ENCODE data around the gene POLR3B.
"Not testable (repeated sequence)": the region's sequence is repeated elsewhere in the genome, so short reads cannot be mapped to it uniquely, and the experiment has no call there.

POLR3B gene

DNA sequence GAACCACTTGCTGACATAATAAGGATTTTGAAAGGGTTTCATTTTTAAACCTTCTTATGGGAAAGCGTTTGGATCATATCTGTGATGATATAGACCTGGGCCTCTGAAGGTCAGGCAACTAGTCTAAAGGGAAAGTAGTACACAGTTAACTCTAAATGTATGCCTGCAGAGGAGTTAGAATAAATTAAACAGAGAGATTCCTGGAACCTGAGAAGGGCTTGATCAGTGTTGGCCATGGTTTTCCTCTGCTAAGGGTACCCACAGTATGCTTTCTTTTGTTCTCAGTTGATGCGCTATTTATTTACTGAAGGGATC is 14.4 kb upstream of the POLR3B start:
- no peak for DNase-seq

DNA sequence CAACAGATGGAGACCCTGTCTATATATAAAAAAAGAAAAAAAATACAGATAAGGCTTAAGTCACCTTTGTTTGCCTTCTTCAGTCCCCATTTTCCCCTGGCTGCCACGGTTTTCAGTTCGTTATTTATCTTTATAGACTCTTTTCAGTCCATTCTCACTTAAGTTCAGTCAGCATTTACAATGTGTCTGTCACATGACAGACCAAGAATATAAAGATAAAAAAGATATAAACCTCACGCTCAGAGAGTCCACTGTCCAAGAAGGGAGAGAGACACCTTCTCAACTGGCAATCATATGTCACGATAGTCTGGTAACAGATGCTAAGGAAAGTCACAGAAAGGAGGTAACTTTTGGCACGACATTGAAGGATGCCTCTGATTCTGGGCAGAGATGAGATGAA is 13.4 kb upstream of the POLR3B start:
- no peak for DNase-seq

DNA sequence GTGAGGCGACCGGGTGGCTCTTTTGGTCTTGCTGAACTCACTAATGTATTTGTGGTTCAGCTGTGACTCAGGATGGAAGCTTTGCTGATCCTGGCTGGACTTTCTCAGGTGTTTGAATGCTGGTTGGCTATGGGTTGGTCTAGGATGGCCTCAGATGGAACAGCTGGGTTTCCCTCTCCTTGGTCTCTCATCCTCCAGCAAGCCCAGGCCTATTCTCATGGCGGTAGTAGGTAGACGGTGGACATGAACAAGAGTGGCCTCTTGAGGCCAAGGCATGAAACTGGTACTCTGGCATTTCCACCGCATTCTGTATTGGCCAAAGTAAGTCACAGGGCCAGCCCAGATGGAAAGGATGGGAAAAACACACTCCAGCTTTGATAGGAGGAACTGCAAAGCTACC is 11.8 kb upstream of the POLR3B start:
- DNase-seq = no peak

DNA sequence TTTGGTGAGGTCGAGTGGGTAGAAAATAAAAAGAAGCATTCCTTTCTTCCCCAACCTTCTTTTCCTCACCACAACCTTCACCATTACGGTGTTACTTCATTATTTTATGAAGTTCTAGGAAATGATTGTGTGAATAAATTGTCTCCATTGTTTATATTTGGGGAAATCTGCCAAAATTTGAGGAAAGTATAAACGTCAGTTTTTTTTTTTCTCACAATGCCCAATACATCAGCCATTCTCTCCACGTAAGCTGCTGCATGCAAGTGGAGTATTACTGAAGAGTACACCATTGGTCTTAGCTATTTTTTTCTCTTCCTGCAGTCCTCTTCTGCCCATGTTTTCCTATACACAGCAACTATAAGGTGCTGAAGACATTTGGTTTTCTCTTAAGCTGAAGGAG is 9.1 kb upstream of the POLR3B start:
- DNase-seq = no peak

DNA sequence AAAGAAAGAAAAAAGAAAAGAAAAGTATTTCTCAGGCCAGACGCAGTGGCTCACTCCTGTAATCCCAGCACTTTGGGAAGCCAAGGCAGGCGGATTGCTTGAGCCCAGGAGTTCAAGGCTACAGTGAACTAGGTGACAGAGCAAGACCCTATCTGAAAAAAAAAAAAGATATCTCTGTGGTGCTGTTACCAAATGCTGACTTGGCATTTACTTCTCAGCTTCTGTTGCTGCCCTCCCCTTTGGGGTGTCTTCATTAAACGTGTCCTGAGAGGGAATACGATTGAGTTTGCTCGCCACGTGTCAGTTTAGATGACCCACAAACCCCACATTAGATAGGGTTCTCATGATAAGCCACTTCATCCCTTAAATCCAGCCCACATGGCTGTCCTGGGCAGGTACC is 4.4 kb upstream of the POLR3B start:
- no peak for DNase-seq

DNA sequence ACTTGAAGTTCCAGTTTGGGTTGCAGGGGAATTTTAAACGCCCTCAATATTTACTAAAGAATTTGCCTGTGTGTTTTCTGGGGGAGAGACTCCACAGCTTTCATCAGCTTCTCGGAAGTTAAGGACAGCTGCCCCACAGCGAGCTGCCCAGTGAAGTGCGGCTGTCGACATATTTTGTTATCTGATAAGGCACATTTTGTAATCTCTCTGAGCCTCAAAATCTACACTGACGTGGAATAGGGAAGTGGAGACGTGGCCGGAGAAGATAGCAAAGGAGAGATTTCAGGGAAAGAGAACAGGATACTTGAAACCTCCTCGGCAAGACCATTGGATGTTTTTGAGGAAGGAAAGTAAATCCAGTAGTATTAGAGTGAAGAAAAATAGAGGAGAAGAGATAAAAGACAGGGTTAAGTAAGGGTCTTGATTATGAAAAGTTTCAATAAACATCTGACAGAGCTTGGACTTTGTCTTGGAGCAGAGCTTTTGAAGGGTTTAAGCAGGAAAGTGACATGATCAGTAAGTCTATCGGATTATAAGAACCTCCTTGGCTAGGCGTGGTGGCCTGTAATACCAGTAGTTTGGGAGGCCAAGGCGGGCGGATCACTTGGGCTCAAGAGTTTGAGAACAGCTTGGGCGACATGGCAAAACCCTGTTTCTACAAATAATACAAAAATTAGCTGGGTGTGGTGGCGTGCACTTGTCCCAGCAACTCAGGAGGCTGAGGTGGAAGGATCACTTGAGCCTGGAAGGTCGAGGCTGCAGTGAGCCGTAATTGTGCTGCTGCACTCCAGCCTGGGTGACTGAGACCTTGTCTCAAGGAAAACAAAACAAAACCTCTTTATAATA is 1.1 kb downstream of the POLR3B start:
- DNase-seq = no peak

DNA sequence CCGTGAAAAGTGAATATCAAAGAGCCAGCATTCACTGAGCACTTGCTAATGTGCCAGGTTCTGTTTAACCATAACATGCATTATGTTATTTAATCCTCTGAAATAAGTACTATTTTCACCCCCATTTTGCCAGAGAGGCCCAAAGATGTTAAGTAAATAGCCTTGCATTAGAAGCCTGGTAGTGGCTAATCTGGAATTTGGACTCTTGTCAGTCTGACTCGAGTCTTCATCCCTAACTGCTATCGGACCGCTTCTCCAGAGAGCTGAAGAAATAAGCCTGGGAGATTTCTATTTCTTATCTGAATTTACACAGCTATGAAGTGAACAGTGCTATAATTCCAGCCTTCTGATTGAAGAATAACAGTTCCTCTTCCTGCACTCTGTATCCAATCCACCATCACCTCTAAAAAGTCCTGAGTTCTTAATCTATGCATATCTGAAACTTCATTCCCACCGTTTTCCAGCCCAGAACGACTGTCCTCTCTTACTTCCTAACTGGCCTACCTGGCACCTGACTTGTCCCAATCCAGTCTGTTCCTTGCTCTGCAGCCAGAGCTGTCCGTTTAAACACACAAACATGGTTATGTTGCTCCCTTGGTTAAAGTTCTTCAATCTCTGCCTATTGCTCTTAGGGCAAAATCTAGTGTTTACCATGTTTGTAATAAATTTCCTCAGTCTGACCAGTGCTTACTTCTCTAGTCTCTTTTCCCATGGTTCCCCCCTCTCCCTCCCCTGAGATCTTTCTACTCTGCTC is 2.3 kb downstream of the POLR3B start:
- DNase-seq = no peak

DNA sequence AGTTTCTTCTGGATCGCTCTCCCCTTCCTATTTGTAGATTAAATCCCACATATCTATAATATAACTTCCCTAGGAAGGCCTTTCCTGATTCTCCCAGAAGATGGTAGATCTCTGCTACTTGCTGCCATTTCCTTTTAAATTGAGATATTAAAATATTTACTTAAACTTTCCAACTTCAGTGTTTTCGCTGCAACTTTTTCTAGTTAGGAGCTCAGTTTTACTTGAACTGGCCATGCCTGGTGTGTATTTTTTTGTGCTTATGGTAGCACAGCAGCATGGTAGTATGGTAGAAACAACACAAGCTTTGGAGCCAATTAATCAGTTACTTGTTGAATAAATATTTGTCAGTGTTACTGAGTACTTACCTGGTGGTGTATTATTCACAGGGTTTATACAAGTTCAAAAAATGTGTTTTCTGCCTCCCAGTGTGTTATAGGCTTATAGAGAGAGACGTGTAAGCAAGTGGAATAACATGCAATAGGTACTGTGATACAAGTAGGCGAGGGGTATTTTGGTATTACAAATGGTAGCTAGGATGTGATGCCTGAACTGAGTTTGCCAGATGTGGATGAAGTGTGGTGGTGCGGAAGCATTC is 2.9 kb downstream of the POLR3B start:
- no peak for DNase-seq

DNA sequence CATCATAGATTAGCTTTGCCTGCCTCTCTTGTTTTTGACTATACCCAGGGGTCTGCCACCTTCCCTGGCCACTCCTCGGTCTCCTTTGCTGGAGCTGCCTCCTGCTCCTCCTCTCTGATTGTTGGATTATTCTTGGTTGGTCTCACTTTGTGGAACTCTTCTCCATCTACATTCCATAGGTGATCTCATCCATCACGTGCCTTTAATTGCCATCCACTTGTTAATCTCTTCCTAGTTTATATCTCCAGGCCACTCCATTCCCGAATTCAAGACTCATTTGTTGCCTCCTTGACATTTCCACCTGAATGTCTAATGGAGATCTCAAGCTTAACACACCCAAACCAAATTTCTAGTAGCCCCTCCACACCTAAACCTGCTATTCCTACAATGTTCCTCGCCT is 5.4 kb downstream of the POLR3B start:
- DNase-seq = no peak

DNA sequence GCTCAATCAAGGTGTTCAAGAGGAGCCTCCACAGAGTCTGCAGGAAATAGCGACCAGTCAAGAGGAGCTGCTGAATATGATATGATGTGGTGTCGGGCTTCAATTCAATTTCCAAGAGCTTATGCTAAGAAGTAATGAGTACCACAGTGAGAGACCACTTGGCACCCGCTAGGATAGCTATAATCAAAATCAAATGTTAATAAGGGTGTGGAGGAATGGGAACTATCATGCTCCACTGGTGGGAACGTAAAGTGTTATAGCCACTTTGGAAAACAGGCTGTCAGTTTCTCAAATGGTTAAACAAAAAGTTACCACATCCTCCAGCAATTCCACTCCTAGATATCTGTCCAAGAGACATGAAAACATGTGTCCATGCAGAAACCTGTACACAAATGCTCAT is 6.7 kb downstream of the POLR3B start:
- no peak for DNase-seq

DNA sequence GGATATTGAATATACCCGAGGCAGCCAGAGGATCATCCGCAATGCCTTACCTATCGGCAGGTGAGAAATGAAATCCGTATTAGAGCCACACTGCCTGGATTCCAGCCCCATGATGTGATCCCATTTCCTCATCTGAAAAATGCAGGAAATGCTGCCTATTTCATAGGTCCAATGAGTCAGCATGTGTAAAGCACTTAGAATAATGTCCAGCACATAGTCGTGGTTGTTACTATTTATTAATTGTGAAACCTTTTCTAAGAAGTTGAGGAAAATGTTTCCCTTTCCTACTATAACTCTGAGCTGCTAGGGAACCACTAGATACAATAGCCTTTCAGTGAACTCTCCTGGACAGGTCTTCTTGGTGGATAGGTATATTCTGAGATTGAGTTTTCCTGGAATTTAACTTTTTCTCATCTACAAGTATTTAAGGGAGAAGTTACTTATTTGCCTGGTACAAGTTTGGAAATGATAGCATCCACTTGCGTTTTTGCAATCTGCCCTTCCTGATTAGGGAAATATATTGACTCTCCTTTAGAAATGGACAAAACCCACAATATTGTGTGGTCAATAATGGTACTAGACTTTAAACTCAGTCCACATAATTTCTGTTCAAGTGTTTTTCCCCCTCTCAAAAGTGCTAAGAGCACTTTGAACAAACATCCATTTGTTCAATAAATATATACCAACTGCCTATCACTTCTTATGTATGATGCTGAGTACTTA is 12.2 kb downstream of the POLR3B start:
- no peak for DNase-seq

DNA sequence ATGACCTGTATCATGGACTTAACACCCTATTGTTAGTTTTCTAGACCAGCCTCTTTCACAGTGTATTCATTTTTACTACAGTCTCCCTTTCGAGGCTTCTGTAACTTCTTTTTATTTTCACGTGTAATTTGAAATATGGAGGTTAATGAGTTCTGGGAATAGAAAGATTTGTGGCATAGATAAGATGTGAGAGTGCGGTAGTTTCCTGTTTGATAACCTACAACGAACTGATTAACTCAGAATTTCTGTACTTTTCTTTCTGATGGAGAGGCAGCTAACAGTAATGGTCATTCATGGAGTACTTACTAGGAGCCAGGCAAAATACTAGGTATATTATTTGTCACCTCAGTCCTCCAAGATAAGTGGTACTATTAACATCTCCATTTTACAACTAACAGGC is 21.2 kb downstream of the POLR3B start:
- no peak for DNase-seq

DNA sequence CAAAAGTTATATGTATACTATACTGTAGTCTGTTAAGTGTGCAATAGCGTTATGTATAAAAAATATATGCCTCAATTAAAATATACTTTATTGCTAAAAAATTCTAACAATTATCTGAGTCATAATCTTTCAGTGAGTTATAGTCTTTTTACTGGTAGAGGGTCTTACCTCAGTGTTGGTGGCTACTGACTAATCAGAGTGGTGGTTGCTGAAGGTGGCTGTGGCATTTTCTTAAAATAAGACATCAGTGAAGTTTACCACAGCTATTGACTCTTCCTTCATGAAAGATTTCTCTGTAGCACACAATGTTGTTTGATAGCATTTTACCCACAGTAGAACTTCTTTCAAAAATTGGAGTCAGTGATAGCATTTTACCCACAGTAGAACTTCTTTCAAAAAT is 23.4 kb downstream of the POLR3B start:
- no peak for DNase-seq

DNA sequence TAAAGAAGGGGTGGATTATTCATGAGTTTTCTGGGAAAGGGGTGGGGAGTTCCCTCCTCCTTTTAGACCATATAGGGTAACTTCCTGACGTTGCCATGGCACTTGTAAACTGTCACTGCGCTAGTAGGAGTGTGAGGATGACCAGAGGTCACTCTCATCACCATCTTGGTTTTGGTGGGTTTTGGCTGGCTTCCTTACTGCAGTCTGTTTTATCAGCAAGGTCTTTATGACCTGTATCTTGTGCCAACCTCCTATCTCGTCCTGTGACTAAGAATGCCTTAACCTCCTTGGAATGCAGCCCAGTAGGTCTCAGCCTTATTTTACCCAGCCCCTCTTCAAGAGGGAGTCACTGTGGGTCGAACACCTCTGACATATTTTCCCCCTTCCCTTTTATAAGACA is 24.3 kb downstream of the POLR3B start:
- not testable (repeated sequence) for DNase-seq

DNA sequence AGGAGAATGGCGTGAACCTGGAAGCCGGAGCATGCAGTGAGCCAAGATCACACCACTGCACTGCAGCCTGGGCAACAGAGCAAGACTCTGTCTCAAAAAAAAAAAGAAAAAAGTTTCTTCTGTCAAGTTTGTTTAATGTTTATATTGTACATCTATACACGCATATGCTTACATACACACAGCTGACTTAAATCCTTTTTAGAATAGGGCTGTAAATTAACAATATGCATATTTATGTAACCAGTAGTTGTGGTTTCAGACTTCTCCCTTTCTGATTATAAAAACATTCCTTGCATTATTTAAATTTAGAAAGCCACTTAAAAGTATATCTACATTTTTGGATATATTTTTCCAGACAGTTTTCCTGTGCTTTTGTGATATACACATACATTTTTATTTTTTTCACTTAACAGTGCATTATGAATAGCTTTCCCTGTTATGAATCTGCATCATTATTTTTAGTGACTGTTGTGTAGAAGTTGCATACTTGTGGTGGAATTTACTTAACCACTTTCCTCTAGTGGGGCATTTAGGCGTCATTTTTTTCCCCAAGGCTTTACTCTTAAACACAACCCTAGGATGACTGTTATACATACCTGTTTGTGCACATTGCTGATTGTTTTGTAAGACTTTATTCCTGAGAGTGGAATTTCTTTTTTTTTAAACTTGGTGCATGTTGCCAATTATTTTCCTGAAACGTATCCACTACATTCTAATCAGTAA is 29.4 kb downstream of the POLR3B start:
- DNase-seq = no peak

DNA sequence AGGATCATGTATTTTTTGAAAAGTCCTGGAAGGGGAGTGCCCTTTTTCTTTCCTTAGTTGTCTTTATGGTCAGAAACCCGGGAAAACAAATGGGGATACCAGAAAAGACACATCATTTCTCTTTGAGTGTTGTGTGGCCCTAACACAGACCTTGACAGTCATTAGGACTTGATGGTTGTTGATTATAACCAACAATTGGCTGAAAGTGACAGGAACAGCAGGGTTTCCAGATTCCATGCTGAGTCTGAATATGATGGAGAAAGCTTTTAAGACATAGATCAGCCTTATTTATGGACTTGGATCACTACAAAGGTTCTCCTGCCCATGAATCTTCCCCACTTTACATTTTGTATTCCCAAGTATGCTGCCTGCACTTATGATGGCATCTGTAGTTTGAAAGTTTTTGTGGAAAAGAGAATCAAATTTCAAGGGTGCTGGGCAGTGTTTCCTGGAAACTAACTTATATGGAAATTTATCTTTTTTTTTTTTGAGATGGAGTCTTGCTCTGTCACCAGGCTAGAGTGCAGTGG is 30.4 kb downstream of the POLR3B start:
- DNase-seq = no peak

DNA sequence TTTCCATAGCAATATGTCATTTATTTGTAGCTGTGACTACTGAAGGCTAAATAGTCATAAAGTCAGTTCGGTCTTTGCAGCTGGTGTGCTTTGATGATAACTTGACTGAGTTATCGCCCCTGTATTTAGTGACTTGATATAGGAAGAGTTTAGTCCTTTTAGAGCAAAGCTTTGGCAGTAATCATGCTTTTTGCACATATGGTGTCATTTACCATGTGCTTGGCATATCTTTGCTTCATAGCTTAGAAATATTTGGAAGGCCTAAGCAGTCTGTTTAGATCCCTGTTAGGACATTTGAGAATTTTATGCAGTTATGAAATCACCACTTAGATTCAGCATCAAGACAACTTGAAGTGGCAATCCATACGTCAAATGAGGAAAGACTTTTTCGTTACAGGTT is 31.6 kb downstream of the POLR3B start:
- DNase-seq = no peak

DNA sequence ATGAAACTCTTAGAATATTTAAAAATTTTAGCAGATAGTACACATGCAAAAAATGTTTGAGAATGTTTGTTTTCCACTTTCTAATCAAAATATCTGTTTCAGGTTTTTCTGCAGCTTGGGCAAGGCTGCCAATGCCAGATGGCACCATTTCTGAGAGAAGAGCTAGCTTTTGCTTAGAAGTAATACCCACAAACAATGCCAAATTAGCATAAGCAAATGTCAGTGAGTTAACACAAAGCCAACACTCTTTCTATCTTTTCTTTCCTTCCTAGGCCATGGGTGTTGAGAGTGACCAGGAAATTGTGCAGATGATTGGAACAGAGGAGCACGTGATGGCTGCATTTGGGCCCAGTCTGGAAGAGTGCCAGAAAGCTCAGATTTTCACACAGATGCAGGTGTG is 35.2 kb downstream of the POLR3B start:
- no peak for DNase-seq

DNA sequence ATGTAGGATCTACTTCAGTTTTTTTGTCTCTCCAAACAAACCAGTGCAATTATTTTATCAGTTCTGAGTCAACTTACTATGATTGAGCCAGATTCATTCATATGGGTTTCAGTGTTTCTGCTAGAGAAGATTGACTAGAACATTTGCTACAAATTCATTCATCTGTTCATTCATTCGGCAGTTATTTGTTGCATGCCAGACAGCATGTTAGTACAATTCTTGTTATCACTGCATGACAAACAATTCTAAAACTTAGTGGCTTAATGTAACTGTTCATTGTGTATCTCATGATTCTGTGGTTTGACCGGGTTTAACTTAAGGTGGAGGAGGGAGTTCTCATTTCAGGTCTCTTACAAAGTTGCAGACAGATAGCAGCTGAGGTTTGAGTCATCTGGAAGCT is 52.3 kb downstream of the POLR3B start:
- DNase-seq = no peak

DNA sequence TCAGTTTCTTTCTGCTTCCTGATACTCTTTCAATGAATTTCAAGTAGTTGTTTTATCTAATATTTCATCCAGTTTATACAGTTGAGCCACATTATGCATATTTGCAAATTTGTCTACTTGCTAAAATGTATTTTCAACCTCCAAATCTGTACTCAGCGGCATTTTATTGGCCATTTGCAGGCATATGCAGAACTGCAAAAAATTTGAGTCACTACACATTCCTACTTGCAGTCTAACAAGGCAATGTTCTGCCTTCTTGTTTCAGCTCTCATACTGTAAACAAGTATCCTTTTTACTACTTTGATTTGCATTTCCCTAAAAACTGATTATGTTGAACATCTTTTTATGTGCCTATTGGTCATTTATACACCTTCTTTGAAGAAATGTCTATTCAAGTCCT is 55.0 kb downstream of the POLR3B start:
- DNase-seq = no peak

DNA sequence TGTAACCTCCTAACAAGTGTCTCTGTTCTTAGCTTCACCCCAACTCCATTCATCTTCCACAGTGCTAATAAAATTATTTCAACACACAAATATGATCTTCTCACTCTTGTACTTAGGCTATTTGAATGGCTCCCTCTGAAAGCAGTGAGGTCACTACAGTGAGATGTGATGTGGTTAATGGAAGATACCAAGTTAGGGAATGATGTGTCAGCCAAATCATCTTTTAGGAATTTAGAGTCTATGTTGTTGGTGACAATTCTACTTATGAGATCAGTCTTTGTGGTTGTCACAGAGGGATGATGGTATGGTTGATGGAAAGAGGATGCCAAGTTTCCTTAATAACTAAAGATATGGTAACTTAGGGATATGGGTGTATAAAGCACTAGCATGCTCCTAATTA is 57.6 kb downstream of the POLR3B start:
- no peak for DNase-seq

DNA sequence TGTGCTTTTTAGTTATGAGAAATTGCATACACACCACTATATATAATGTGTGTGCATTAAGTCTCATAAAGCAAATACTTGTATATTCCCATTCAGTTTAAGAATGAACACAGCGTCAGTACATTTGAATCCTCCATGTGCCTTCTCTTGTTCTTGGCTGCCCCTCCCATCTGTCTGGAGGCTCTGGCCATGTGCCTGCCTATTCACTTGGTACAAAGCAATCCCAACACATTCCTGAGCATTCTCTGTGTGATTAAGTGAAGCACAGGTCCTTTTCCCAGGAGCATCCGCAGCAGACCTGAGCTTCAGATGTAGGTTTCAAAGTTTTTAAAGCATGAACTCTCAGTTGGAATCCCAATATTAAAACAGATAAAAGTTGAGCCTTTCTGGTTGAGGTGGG is 58.7 kb downstream of the POLR3B start:
- no peak for DNase-seq
